Natural killer cell (primary cell): Measurements from ENCODE around the gene FILIP1L. TPM values are rescaled to one million over a fixed set of nuclear protein-coding genes. Genes with fewer than 3 reads are reported as not detected.

Experiments used
- ATAC-seq, 3 donors: fragments of 150-1000 bp in 2 of 3; fragments of 200-7000 bp in 1 of 3; cut with Tn5 transposase; 1 replicate in 1 of 3; 2 replicates in 2 of 3; pipeline ENCODE4 v1.10.0; 2021; ENCODE audit warnings: mild to moderate bottlenecking in 2 of 3, moderate library complexity in 2 of 3
- DNase-seq, 2 donors: peaks; one replicate each; pipeline versions ENCODE4 v3.0.0 to v3.0.0-alpha.2; 2013 to 2021; ENCODE audit warnings: mixed read lengths in 1 of 2
- H3K27ac ChIP-seq: one replicate; pipeline ENCODE4 v1.5.1; 2013; ENCODE audit warnings: mild to moderate bottlenecking, low read length
- H3K27me3 ChIP-seq: one replicate; pipeline ENCODE4 v1.6.1; 2013; ENCODE audit warnings: low read length; ENCODE audit not compliant: control insufficient read depth, insufficient read depth
- H3K36me3 ChIP-seq: one replicate; pipeline ENCODE4 v1.6.1; 2013; ENCODE audit warnings: low read length; ENCODE audit not compliant: control insufficient read depth, insufficient read depth
- H3K4me1 ChIP-seq: one replicate; pipeline ENCODE4 v1.6.1; 2013; ENCODE audit warnings: low read length; ENCODE audit not compliant: control insufficient read depth, insufficient read depth
- H3K4me3 ChIP-seq: one replicate; pipeline ENCODE4 v1.5.1; 2013; ENCODE audit warnings: low read length
- H3K9me3 ChIP-seq: one replicate; pipeline ENCODE4 v1.6.1; 2013; ENCODE audit warnings: low read length; ENCODE audit not compliant: control insufficient read depth, insufficient read depth
- H3K27ac Mint-ChIP-seq, 2 donors: one replicate each; pipeline ENCODE4 v1.8.0; 2022; ENCODE audit warnings: mild to moderate bottlenecking in 2 of 2, mixed read lengths in 2 of 2, moderate library complexity in 1 of 2
- H3K27me3 Mint-ChIP-seq, 2 donors: one replicate each; pipeline ENCODE4 v1.8.0; 2022; ENCODE audit warnings: low read depth in 2 of 2, mixed read lengths in 2 of 2
- H3K36me3 Mint-ChIP-seq: one replicate; pipeline ENCODE4 v1.8.0; 2022; ENCODE audit warnings: mixed read lengths
- H3K4me1 Mint-ChIP-seq, 2 donors: one replicate each; pipeline ENCODE4 v1.8.0; 2022; ENCODE audit warnings: mixed read lengths in 2 of 2
- H3K4me3 Mint-ChIP-seq: one replicate; pipeline ENCODE4 v1.8.0; 2022; ENCODE audit warnings: mild to moderate bottlenecking, moderate library complexity, mixed read lengths
- H3K9me3 Mint-ChIP-seq, 2 donors: one replicate each; pipeline ENCODE4 v1.8.0; 2022; ENCODE audit warnings: mixed read lengths in 2 of 2
- CTCF ChIP-seq: fragments of 200-600 bp; IDR thresholded peaks from one replicate; pipeline ENCODE4 v1.8.0; 2022; ENCODE audit warnings: antibody characterized with exemption
- WGBS: methylation state at CpG from one replicate; pipeline ENCODE4 v1.1.7; 2013; ENCODE audit warnings: missing lambda C conversion rate; ENCODE audit not compliant: insufficient coverage; 5-methylcytosine and 5-hydroxymethylcytosine counted together
- intact Hi-C: fragments of 100-400 bp; cut with micrococcal nuclease; formaldehyde crosslinking; loops from one replicate; pipeline ENCODE4 v1.14.2; 2022
- total RNA-seq, 4 donors: library from RNA; stranded (reverse); fragments of 120-200 nt in 1 of 4; gene quantifications; one replicate each; pipeline versions ENCODE4 v1.2.3 to v1.2.4, GENCODE V29; 2013 to 2022

The FILIP1L gene
- total RNA-seq, 3 donors from 2014 or later (not counting 1 experiment from before 2014, with no cell fraction given): 0.12 TPM; not detected in 2

- Mint-ChIP-seq H3K4me3 (no peak overlapping the region), H3K27me3 (no peaks in the 10 kb centered on the region), H3K9me3 (no peaks in the 10 kb centered on the region), H3K36me3 (no peaks in the 10 kb centered on the region), H3K4me1 (no peaks in the 10 kb centered on the region), H3K27ac (no peak overlapping the region)
- Histone ChIP-seq H3K9me3 (no peaks in the 10 kb centered on the region), H3K4me3 (no peak overlapping the region), H3K27ac (no peak overlapping the region), H3K27me3 (no peaks in the 10 kb centered on the region), H3K4me1 (no peaks in the 10 kb centered on the region), H3K36me3 (no peaks in the 10 kb centered on the region)
- no peak for TF ChIP-seq CTCF
- intact Hi-C loops: no loop called here
- DNase-seq: no peak
- WGBS: 93% methylated on average over 2 of the region's 3 CpGs
- ATAC-seq: no peak
Observed at GRCh38 chr3:99909714-99910495, 204.4 kb downstream of the FILIP1L start.

GRCh38 chr3:99907959-99908544 lies 206.2 kb downstream of the FILIP1L start:
- DNase-seq (no peak), ATAC-seq (no peak)
- Mint-ChIP-seq H3K27ac (no peak overlapping the region), H3K27me3 (no peaks in the 10 kb centered on the region), H3K9me3 (no peaks in the 10 kb centered on the region), H3K4me1 (no peaks in the 10 kb centered on the region), H3K36me3 (no peaks in the 10 kb centered on the region), H3K4me3 (no peak overlapping the region)
- H3K4me1 ChIP-seq: no peaks in the 10 kb centered on the region
- WGBS: 100% methylated on average over 2 of the region's 2 CpGs
- H3K36me3 ChIP-seq: no peaks in the 10 kb centered on the region
- H3K4me3 ChIP-seq: no peak overlapping the region
- no peaks in the 10 kb centered on the region for H3K27me3 ChIP-seq
- intact Hi-C loops: no loop called here
- H3K27ac ChIP-seq: no peak overlapping the region
- TF ChIP-seq CTCF: no peak
- H3K9me3 ChIP-seq: no peaks in the 10 kb centered on the region

- no peak for ATAC-seq
- intact Hi-C loops: no loop called here
- no peaks in the 10 kb centered on the region for H3K9me3 Mint-ChIP-seq
Observed at GRCh38 chr3:99903869-99904268, 210.4 kb downstream of the FILIP1L start.

More at GRCh38 chr3:99903869-99904268, 210.4 kb downstream of the FILIP1L start:
- Histone ChIP-seq H3K36me3 (no peaks in the 10 kb centered on the region), H3K4me1 (no peaks in the 10 kb centered on the region), H3K27ac (no peak overlapping the region), H3K27me3 (no peaks in the 10 kb centered on the region), H3K9me3 (no peaks in the 10 kb centered on the region), H3K4me3 (no peak overlapping the region)
- Mint-ChIP-seq H3K4me1 (no peaks in the 10 kb centered on the region), H3K36me3 (no peaks in the 10 kb centered on the region), H3K27me3 (no peaks in the 10 kb centered on the region), H3K4me3 (no peak overlapping the region), H3K27ac (no peak overlapping the region)
- TF ChIP-seq CTCF: no peak
- DNase-seq: no peak
